GM12891 (cell line): ENCODE data around the gene ALDH8A1.
"Not testable (repeated sequence)": the region's sequence is repeated elsewhere in the genome, so short reads cannot be mapped to it uniquely, and the experiment has no call there.

Experiments
- DNase-seq: peaks from one replicate; pipeline ENCODE4 v3.0.0; 2011; ENCODE audit warnings: low spot score; ENCODE audit not compliant: insufficient read length
- FAIRE-seq: peaks from 2 replicates; lab custom pipeline; 2011; peaks lifted over from hg19 to GRCh38; lab: Jason Lieb, UNC
- PAX5 ChIP-seq: IDR thresholded peaks from 2 replicates; pipeline ENCODE4 v1.6.1; 2011; ENCODE audit warnings: low read length, moderate library complexity, mild to moderate bottlenecking; ENCODE audit not compliant: insufficient read depth, severe bottlenecking
- POLR2A ChIP-seq: IDR thresholded peaks from 2 replicates; pipeline ENCODE4 v1.6.1; 2011; ENCODE audit warnings: low read depth, low read length, control low read depth
- POLR2AphosphoS5 ChIP-seq: IDR thresholded peaks from 2 replicates; pipeline ENCODE4 v1.6.1; 2011; ENCODE audit warnings: low read depth, low read length, control low read depth
- POU2F2 ChIP-seq: IDR thresholded peaks from 2 replicates; pipeline ENCODE4 v1.6.1; 2011; ENCODE audit warnings: low read depth, mild to moderate bottlenecking, control low read depth, low read length, moderate library complexity
- SPI1 ChIP-seq: IDR thresholded peaks from 2 replicates; pipeline ENCODE4 v1.6.1; 2011; ENCODE audit warnings: low read depth, low read length, control low read depth
- TAF1 ChIP-seq: IDR thresholded peaks from 2 replicates; pipeline ENCODE4 v1.6.1; 2011; ENCODE audit warnings: low read depth, low read length, control low read depth

The ALDH8A1 gene

GRCh38 chr6:134918418-134918961 is 31.4 kb downstream of the ALDH8A1 start:
- DNase-seq = no peak
- FAIRE-seq = no peak
- TF ChIP-seq PAX5 (no peak), POU2F2 (no peak), TAF1 (no peak), POLR2AphosphoS5 (no peak)

GRCh38 chr6:134911547-134911946 is 38.4 kb downstream of the ALDH8A1 start:
- FAIRE-seq (no peak), DNase-seq (no peak)
- TF ChIP-seq PAX5 = no peak
- TF ChIP-seq TAF1 = no peak
- no peak for TF ChIP-seq SPI1
- no peak for TF ChIP-seq POLR2AphosphoS5
- TF ChIP-seq POLR2A = no peak
- TF ChIP-seq POU2F2 = no peak

- FAIRE-seq = no peak
These were observed 39.3 kb downstream of the ALDH8A1 start for GRCh38 chr6:134910593-134910935.

GRCh38 chr6:134909701-134910592 is 40.0 kb downstream of the ALDH8A1 start:
- DNase-seq (no peak), FAIRE-seq (no peak)
- TF ChIP-seq POU2F2 (no peak), POLR2A (no peak), SPI1 (no peak), POLR2AphosphoS5 (no peak), PAX5 (no peak), TAF1 (no peak)

More at GRCh38 chr6:134910593-134910935, 39.3 kb downstream of the ALDH8A1 start:
- no peak for DNase-seq
- TF ChIP-seq PAX5 (no peak), SPI1 (no peak), TAF1 (no peak), POLR2A (no peak), POU2F2 (no peak), POLR2AphosphoS5 (no peak)

GRCh38 chr6:134908906-134909516 is 40.9 kb downstream of the ALDH8A1 start:
- TF ChIP-seq SPI1 (no peak), POLR2AphosphoS5 (no peak), POU2F2 (no peak), POLR2A (no peak), TAF1 (no peak), PAX5 (no peak)
- no peak for DNase-seq
- no peak for FAIRE-seq

- FAIRE-seq, DNase-seq: not testable (repeated sequence)
These were observed 45.2 kb downstream of the ALDH8A1 start for GRCh38 chr6:134904731-134905130.

- TF ChIP-seq PAX5 (no peak), SPI1 (no peak), POU2F2 (no peak), TAF1 (no peak), POLR2AphosphoS5 (no peak), POLR2A (no peak)
- no peak for FAIRE-seq
- DNase-seq = no peak
These were observed 46.5 kb downstream of the ALDH8A1 start for GRCh38 chr6:134903448-134903847.

- TF ChIP-seq TAF1 (no peak), POU2F2 (no peak), PAX5 (no peak), POLR2AphosphoS5 (no peak), POLR2A (no peak), SPI1 (no peak)
- DNase-seq (no peak), FAIRE-seq (no peak)
These were observed 47.0 kb downstream of the ALDH8A1 start for GRCh38 chr6:134902936-134903335.

GRCh38 chr6:134902074-134902861 is 47.6 kb downstream of the ALDH8A1 start:
- no peak for FAIRE-seq
- no peak for DNase-seq
- no peak for TF ChIP-seq TAF1
- TF ChIP-seq POLR2AphosphoS5 = no peak
- TF ChIP-seq SPI1 = no peak
- no peak for TF ChIP-seq POLR2A
- TF ChIP-seq PAX5 = no peak
- no peak for TF ChIP-seq POU2F2
